Subcutaneous abdominal adipose tissue (tissue), 5 donors: ENCODE measurements around the gene TMEM81.

ENCODE experiments used
- H3K27ac ChIP-seq: one replicate; pipeline ENCODE4 v1.7.0; 2013; ENCODE audit warnings: low read depth, mild to moderate bottlenecking, inconsistent platforms, low read length, moderate library complexity
- H3K27me3 ChIP-seq, 5 donors: one replicate each; pipeline ENCODE4 v1.7.0; 2013; ENCODE audit warnings: low read length in 5 of 5, inconsistent platforms in 1 of 5; ENCODE audit not compliant: control insufficient read depth in 5 of 5, insufficient read depth in 4 of 5
- H3K36me3 ChIP-seq, 5 donors: one replicate each; pipeline ENCODE4 v1.7.0; 2013; ENCODE audit warnings: low read length in 5 of 5; ENCODE audit not compliant: control insufficient read depth in 5 of 5, insufficient read depth in 5 of 5
- H3K4me1 ChIP-seq, 5 donors: one replicate each; pipeline ENCODE4 v1.7.0; 2013; ENCODE audit warnings: low read length in 5 of 5, mild to moderate bottlenecking in 3 of 5, moderate library complexity in 1 of 5; ENCODE audit not compliant: control insufficient read depth in 5 of 5, insufficient read depth in 5 of 5
- H3K4me3 ChIP-seq, 5 donors: one replicate each; pipeline ENCODE4 v1.7.0; 2013; ENCODE audit warnings: low read length in 5 of 5, low read depth in 1 of 5
- H3K9ac ChIP-seq, 5 donors: one replicate each; pipeline ENCODE4 v1.7.0; 2013; ENCODE audit warnings: low read length in 5 of 5, mild to moderate bottlenecking in 4 of 5, moderate library complexity in 3 of 5
- H3K9me3 ChIP-seq, 5 donors: one replicate each; pipeline ENCODE4 v1.7.0; 2013; ENCODE audit warnings: low read length in 5 of 5; ENCODE audit not compliant: control insufficient read depth in 5 of 5
- donor health status: healthy.
- donor health status: healthy.
- donor health status: healthy.
- donor health status: healthy.
- donor health status: healthy.

TMEM81 gene

GRCh38 chr1:205062895-205063294, 21.4 kb downstream of the TMEM81 start:
- H3K4me1 ChIP-seq: peaks cover 0 to 19% (median 8%) of the 10 kb centered on the region in 5 donors
- no peaks in the 10 kb centered on the region for H3K36me3 ChIP-seq
- no peaks in the 10 kb centered on the region for H3K9me3 ChIP-seq

GRCh38 chr1:205062319-205062718, 21.9 kb downstream of the TMEM81 start:
- Histone ChIP-seq H3K4me3 (peak overlapping the region in 1 of 5 donors; percentile 6), H3K27ac (no peak overlapping the region), H3K36me3 (no peaks in the 10 kb centered on the region), H3K27me3 (no peaks in the 10 kb centered on the region), H3K4me1 (peaks cover 0 to 19% (median 8%) of the 10 kb centered on the region in 5 donors), H3K9ac (no peak overlapping the region), H3K9me3 (no peaks in the 10 kb centered on the region)

More at GRCh38 chr1:205062895-205063294, 21.4 kb downstream of the TMEM81 start:
- Histone ChIP-seq H3K9ac (no peak overlapping the region), H3K27me3 (no peaks in the 10 kb centered on the region), H3K27ac (no peak overlapping the region), H3K4me3 (no peak overlapping the region)

- H3K36me3 ChIP-seq: no peaks in the 10 kb centered on the region
- H3K27ac ChIP-seq: no peak overlapping the region
- peaks cover 0 to 19% (median 8%) of the 10 kb centered on the region in 5 donors for H3K4me1 ChIP-seq
- no peaks in the 10 kb centered on the region for H3K9me3 ChIP-seq
- H3K4me3 ChIP-seq: no peak overlapping the region
- H3K9ac ChIP-seq: no peak overlapping the region
- H3K27me3 ChIP-seq: no peaks in the 10 kb centered on the region
Observed at GRCh38 chr1:205061665-205062069, 22.6 kb downstream of the TMEM81 start.

GRCh38 chr1:205061227-205061626, 23.0 kb downstream of the TMEM81 start:
- no peaks in the 10 kb centered on the region for H3K9me3 ChIP-seq
- H3K4me3 ChIP-seq: no peak overlapping the region
- no peaks in the 10 kb centered on the region for H3K36me3 ChIP-seq
- H3K27me3 ChIP-seq: no peaks in the 10 kb centered on the region
- H3K27ac ChIP-seq: no peak overlapping the region
- peaks cover 0 to 17% (median 8%) of the 10 kb centered on the region in 5 donors for H3K4me1 ChIP-seq
- no peak overlapping the region for H3K9ac ChIP-seq

- Histone ChIP-seq H3K9me3 (no peaks in the 10 kb centered on the region), H3K4me1 (peaks cover 0 to 14% (median 8%) of the 10 kb centered on the region in 5 donors), H3K36me3 (no peaks in the 10 kb centered on the region), H3K4me3 (no peak overlapping the region), H3K9ac (no peak overlapping the region), H3K27me3 (no peaks in the 10 kb centered on the region), H3K27ac (no peak overlapping the region)
Observed at GRCh38 chr1:205060746-205061145, 23.5 kb downstream of the TMEM81 start.

- Histone ChIP-seq H3K9me3 (no peaks in the 10 kb centered on the region), H3K4me3 (no peak overlapping the region), H3K4me1 (peaks cover 0 to 16% (median 8%) of the 10 kb centered on the region in 5 donors), H3K27ac (no peak overlapping the region), H3K27me3 (no peaks in the 10 kb centered on the region), H3K9ac (no peak overlapping the region), H3K36me3 (no peaks in the 10 kb centered on the region)
Observed at GRCh38 chr1:205059660-205060059, 24.6 kb downstream of the TMEM81 start.

- peaks cover 0 to 24% (median 17%) of the 10 kb centered on the region in 5 donors for H3K4me1 ChIP-seq
- H3K9ac ChIP-seq: no peak overlapping the region
- no peaks in the 10 kb centered on the region for H3K9me3 ChIP-seq
- no peaks in the 10 kb centered on the region for H3K36me3 ChIP-seq
- no peak overlapping the region for H3K27ac ChIP-seq
- no peak overlapping the region for H3K4me3 ChIP-seq
- H3K27me3 ChIP-seq: no peaks in the 10 kb centered on the region
Observed at GRCh38 chr1:205058853-205059252, 25.4 kb downstream of the TMEM81 start.

GRCh38 chr1:205057808-205058575, 26.3 kb downstream of the TMEM81 start:
- no peak overlapping the region for H3K27ac ChIP-seq
- no peaks in the 10 kb centered on the region for H3K9me3 ChIP-seq
- no peaks in the 10 kb centered on the region for H3K27me3 ChIP-seq
- no peak overlapping the region for H3K9ac ChIP-seq
- no peaks in the 10 kb centered on the region for H3K36me3 ChIP-seq
- H3K4me1 ChIP-seq: peaks cover 0 to 28% (median 19%) of the 10 kb centered on the region in 5 donors
- H3K4me3 ChIP-seq: no peak overlapping the region

- H3K4me3 ChIP-seq: no peak overlapping the region
- no peaks in the 10 kb centered on the region for H3K27me3 ChIP-seq
- no peak overlapping the region for H3K27ac ChIP-seq
- peaks cover 0 to 22% (median 19%) of the 10 kb centered on the region in 5 donors for H3K4me1 ChIP-seq
- no peaks in the 10 kb centered on the region for H3K9me3 ChIP-seq
- no peak overlapping the region for H3K9ac ChIP-seq
- H3K36me3 ChIP-seq: no peaks in the 10 kb centered on the region
Observed at GRCh38 chr1:205056956-205057568, 27.2 kb downstream of the TMEM81 start.

GRCh38 chr1:205056188-205056611, 28.1 kb downstream of the TMEM81 start:
- peaks cover 0 to 14% (median 11%) of the 10 kb centered on the region in 5 donors for H3K4me1 ChIP-seq
- H3K36me3 ChIP-seq: no peaks in the 10 kb centered on the region
- no peak overlapping the region for H3K9ac ChIP-seq
- H3K4me3 ChIP-seq: no peak overlapping the region
- H3K27me3 ChIP-seq: no peaks in the 10 kb centered on the region
- H3K27ac ChIP-seq: no peak overlapping the region
- no peaks in the 10 kb centered on the region for H3K9me3 ChIP-seq
